ENCODE results near the gene ZDHHC16.

- TF ChIP-seq CTCF (IDR thresholded peaks at IDR 0.05) (no peak), POLR2A (IDR thresholded peaks at IDR 0.05) (no peak), EP300 (IDR thresholded peaks at IDR 0.05) (no peak)
Measured at GRCh38 chr10:97494863-97495506, 49.0 kb downstream of the ZDHHC16 start.

Data from ovary (tissue), 3 donors.